ENCODE data around the gene GTF2IRD1. TPM values are rescaled to one million over a fixed set of nuclear protein-coding genes. Genes with fewer than 3 reads are reported as not detected.

Gene GTF2IRD1
- total and polyA plus RNA-seq, 2 donors (not counting 1 experiment from before 2014, with no cell fraction given): 7.8 to 14.7 TPM

GRCh38 chr7:74512762-74513161 is 59.1 kb downstream of the GTF2IRD1 start:
- Histone ChIP-seq H3K4me3 (replicated peaks in 1 of 4; ENCODE audit: control extremely low read depth in 1 of 4, insufficient read depth in 1 of 4, low read depth in 3 of 4, low read length in 4 of 4) (no peak overlapping the region), H3K27me3 (ENCODE audit: control insufficient read depth, insufficient read depth, low read length) (no peaks in the 10 kb centered on the region), H3K4me2 (ENCODE audit: extremely low read depth, insufficient read depth, low read length) (no peak overlapping the region), H3K36me3 (ENCODE audit: control insufficient read depth, insufficient read depth, low read length) (no peaks in the 10 kb centered on the region), H3K9me3 (ENCODE audit: control insufficient read depth, insufficient read depth, low read depth, low read length) (no peaks in the 10 kb centered on the region), H3K27ac (ENCODE audit: insufficient read depth, low read length) (no peak overlapping the region), H3K79me2 (ENCODE audit: control insufficient read depth, insufficient read depth, low read length) (no peaks in the 10 kb centered on the region), H4K20me1 (ENCODE audit: control insufficient read depth, extremely low read depth, insufficient read depth, low read length) (no peaks in the 10 kb centered on the region), H2AFZ (ENCODE audit: low read length) (no peak overlapping the region), H3K9ac (ENCODE audit: insufficient read depth, low read length) (no peak overlapping the region), H3K4me1 (ENCODE audit: control insufficient read depth, extremely low read depth, insufficient read depth, low read length) (no peaks in the 10 kb centered on the region)
- no peak for DNase-seq (ENCODE audit: low read depth in 2 of 2)
- TF ChIP-seq, protein P1, sequence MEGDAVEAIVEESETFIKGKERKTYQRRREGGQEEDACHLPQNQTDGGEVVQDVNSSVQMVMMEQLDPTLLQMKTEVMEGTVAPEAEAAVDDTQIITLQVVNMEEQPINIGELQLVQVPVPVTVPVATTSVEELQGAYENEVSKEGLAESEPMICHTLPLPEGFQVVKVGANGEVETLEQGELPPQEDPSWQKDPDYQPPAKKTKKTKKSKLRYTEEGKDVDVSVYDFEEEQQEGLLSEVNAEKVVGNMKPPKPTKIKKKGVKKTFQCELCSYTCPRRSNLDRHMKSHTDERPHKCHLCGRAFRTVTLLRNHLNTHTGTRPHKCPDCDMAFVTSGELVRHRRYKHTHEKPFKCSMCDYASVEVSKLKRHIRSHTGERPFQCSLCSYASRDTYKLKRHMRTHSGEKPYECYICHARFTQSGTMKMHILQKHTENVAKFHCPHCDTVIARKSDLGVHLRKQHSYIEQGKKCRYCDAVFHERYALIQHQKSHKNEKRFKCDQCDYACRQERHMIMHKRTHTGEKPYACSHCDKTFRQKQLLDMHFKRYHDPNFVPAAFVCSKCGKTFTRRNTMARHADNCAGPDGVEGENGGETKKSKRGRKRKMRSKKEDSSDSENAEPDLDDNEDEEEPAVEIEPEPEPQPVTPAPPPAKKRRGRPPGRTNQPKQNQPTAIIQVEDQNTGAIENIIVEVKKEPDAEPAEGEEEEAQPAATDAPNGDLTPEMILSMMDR (conservative IDR thresholded peaks at IDR 0.05 in 1 of 2, IDR thresholded peaks at IDR 0.05 in 1 of 2; ENCODE audit: low read depth in 1 of 2, low read length in 2 of 2): no peak
- no peak for TF ChIP-seq EZH2 (IDR thresholded peaks at IDR 0.05; ENCODE audit: low read length, missing control alignments)

- H3K27ac ChIP-seq (ENCODE audit: insufficient read depth, low read length): no peak overlapping the region
- no peak overlapping the region for H3K9ac ChIP-seq (ENCODE audit: insufficient read depth, low read length)
- H3K4me2 ChIP-seq (ENCODE audit: extremely low read depth, insufficient read depth, low read length): no peak overlapping the region
- no peaks in the 10 kb centered on the region for H3K27me3 ChIP-seq (ENCODE audit: control insufficient read depth, insufficient read depth, low read length)
- no peaks in the 10 kb centered on the region for H3K4me1 ChIP-seq (ENCODE audit: control insufficient read depth, extremely low read depth, insufficient read depth, low read length)
- H4K20me1 ChIP-seq (ENCODE audit: control insufficient read depth, extremely low read depth, insufficient read depth, low read length): no peaks in the 10 kb centered on the region
- DNase-seq (ENCODE audit: low read depth in 2 of 2): no peak
- H2AFZ ChIP-seq (ENCODE audit: low read length): no peak overlapping the region
- no peak overlapping the region for H3K4me3 ChIP-seq (replicated peaks in 1 of 4; ENCODE audit: control extremely low read depth in 1 of 4, insufficient read depth in 1 of 4, low read depth in 3 of 4, low read length in 4 of 4)
- no peak for TF ChIP-seq EZH2 (IDR thresholded peaks at IDR 0.05; ENCODE audit: low read length, missing control alignments)
- TF ChIP-seq, protein P1 (conservative IDR thresholded peaks at IDR 0.05 in 1 of 2, IDR thresholded peaks at IDR 0.05 in 1 of 2; ENCODE audit: low read depth in 1 of 2, low read length in 2 of 2): no peak
- no peaks in the 10 kb centered on the region for H3K36me3 ChIP-seq (ENCODE audit: control insufficient read depth, insufficient read depth, low read length)
- no peaks in the 10 kb centered on the region for H3K79me2 ChIP-seq (ENCODE audit: control insufficient read depth, insufficient read depth, low read length)
- H3K9me3 ChIP-seq (ENCODE audit: control insufficient read depth, insufficient read depth, low read depth, low read length): no peaks in the 10 kb centered on the region
Measured at GRCh38 chr7:74514131-74514591, 60.5 kb downstream of the GTF2IRD1 start.

DNA sequence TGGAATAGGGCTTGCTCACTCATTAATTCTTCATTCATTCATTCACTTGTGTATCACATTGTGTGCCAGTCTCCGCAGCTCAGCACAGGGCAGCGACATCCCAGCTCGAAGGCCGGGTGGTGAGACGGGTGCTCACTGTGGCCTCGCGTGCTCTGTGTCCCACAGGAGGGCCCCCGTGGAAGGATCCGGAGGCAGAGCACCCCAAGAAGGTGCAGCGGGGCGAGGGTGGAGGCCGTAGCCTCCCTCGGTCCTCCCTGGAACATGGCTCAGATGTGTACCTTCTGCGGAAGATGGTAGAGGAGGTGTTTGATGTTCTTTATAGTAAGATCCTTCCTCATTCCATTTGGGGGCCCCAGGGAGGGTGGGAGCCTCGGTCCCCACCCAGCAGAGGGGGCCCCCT is 61.6 kb downstream of the GTF2IRD1 start:
- Histone ChIP-seq H3K4me3 (replicated peaks in 1 of 4; ENCODE audit: control extremely low read depth in 1 of 4, insufficient read depth in 1 of 4, low read depth in 3 of 4, low read length in 4 of 4) (no peak overlapping the region), H3K36me3 (ENCODE audit: control insufficient read depth, insufficient read depth, low read length) (peaks cover 2% of the 10 kb centered on the region), H3K4me2 (ENCODE audit: extremely low read depth, insufficient read depth, low read length) (no peak overlapping the region), H3K27ac (ENCODE audit: insufficient read depth, low read length) (no peak overlapping the region), H3K27me3 (ENCODE audit: control insufficient read depth, insufficient read depth, low read length) (no peaks in the 10 kb centered on the region), H3K79me2 (ENCODE audit: control insufficient read depth, insufficient read depth, low read length) (no peaks in the 10 kb centered on the region), H3K9ac (ENCODE audit: insufficient read depth, low read length) (no peak overlapping the region), H2AFZ (ENCODE audit: low read length) (no peak overlapping the region), H4K20me1 (ENCODE audit: control insufficient read depth, extremely low read depth, insufficient read depth, low read length) (no peaks in the 10 kb centered on the region), H3K4me1 (ENCODE audit: control insufficient read depth, extremely low read depth, insufficient read depth, low read length) (no peaks in the 10 kb centered on the region), H3K9me3 (ENCODE audit: control insufficient read depth, insufficient read depth, low read depth, low read length) (no peaks in the 10 kb centered on the region)
- DNase-seq (ENCODE audit: low read depth in 2 of 2): no peak
- TF ChIP-seq, protein P1 (conservative IDR thresholded peaks at IDR 0.05 in 1 of 2, IDR thresholded peaks at IDR 0.05 in 1 of 2; ENCODE audit: low read depth in 1 of 2, low read length in 2 of 2): no peak
- no peak for TF ChIP-seq EZH2 (IDR thresholded peaks at IDR 0.05; ENCODE audit: low read length, missing control alignments)
